Measurements from ENCODE around the gene FAN1. TPM values are rescaled to one million over a fixed set of nuclear protein-coding genes. Genes with fewer than 3 reads are reported as not detected.

Gene FAN1
- total RNA-seq, 1 donor from 2014 or later = 17.5 TPM

DNA sequence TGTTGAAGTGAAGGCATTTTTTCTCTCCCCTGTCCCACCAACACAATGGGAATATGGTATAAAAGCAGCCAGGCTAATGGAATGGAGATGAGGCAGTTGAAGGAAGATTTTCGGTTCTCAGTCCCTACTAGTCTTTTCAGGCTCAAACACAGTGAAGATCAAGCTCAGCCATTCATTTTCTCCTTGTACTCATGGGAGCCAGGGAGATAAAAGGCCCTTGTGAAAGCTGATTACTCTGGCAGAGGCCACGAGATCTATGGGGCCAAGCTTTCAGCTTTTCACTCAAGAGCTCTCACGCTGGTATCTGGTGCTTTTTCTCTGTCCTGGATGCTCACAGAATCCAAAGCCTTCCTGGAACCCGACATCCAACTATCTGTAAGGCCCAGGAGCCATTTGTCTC is 14.5 kb upstream of the FAN1 start:
- no peak for DNase-seq (ENCODE audit: low spot score)
- peaks cover under 1% of the 10 kb centered on the region for H3K4me1 Mint-ChIP-seq (ENCODE audit: unreplicated experiment)

DNA sequence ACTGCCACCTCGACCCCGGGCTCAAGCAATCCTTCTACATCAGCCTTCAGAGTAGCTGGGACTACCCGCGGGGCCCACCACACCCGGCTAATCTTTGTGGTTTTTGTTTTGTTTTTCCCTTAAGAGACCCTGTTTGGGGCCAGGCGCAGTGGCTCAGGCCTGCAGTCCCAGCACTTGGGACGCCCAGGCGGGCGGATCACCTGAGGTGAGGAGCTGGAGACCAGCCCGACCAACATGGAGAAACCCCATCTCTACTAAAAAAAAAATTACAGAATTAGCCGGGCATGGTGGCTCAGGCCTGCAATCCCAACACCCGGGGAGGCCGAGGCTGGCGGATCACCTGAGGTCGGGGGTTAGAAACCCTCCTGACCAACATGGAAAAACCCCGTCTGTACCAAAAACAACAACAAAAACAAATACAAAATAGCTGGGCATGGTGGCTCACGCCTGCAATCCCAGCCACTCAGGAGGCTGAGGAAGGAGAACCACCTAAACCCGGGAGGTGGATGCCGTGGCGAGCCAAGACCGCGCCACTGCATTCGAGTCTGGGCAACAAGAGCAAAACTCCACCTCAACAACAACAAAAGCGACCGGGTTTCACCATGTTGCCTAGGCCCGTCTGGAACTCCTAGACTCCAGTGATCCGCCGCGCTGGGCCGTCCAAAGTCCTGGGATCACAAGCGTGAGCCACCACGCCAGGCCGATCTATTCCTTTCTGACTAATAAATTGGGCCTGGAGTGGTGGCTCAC is 8.1 kb upstream of the FAN1 start:
- no peak overlapping the region for H3K27ac Mint-ChIP-seq (ENCODE audit: unreplicated experiment)
- H3K4me3 Mint-ChIP-seq (ENCODE audit: unreplicated experiment) = no peak overlapping the region
- H3K36me3 Mint-ChIP-seq (ENCODE audit: low read depth, unreplicated experiment) = no peaks in the 10 kb centered on the region
- TF ChIP-seq, protein P1, sequence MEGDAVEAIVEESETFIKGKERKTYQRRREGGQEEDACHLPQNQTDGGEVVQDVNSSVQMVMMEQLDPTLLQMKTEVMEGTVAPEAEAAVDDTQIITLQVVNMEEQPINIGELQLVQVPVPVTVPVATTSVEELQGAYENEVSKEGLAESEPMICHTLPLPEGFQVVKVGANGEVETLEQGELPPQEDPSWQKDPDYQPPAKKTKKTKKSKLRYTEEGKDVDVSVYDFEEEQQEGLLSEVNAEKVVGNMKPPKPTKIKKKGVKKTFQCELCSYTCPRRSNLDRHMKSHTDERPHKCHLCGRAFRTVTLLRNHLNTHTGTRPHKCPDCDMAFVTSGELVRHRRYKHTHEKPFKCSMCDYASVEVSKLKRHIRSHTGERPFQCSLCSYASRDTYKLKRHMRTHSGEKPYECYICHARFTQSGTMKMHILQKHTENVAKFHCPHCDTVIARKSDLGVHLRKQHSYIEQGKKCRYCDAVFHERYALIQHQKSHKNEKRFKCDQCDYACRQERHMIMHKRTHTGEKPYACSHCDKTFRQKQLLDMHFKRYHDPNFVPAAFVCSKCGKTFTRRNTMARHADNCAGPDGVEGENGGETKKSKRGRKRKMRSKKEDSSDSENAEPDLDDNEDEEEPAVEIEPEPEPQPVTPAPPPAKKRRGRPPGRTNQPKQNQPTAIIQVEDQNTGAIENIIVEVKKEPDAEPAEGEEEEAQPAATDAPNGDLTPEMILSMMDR (IDR thresholded peaks at IDR 0.05; ENCODE audit: unreplicated experiment) = no peak
- no peak for DNase-seq (ENCODE audit: low spot score)
- H3K4me1 Mint-ChIP-seq (ENCODE audit: unreplicated experiment) = peaks cover 3% of the 10 kb centered on the region
- H3K9me3 Mint-ChIP-seq (ENCODE audit: unreplicated experiment) = no peaks in the 10 kb centered on the region
- no peaks in the 10 kb centered on the region for H3K27me3 Mint-ChIP-seq (ENCODE audit: unreplicated experiment)

More for the DNA sequence above, 14.5 kb upstream of the FAN1 start:
- Mint-ChIP-seq H3K9me3 (ENCODE audit: unreplicated experiment) (no peaks in the 10 kb centered on the region), H3K27me3 (ENCODE audit: unreplicated experiment) (no peaks in the 10 kb centered on the region), H3K36me3 (ENCODE audit: low read depth, unreplicated experiment) (no peaks in the 10 kb centered on the region), H3K27ac (ENCODE audit: unreplicated experiment) (no peak overlapping the region), H3K4me3 (ENCODE audit: unreplicated experiment) (no peak overlapping the region)
- TF ChIP-seq, protein P1 (IDR thresholded peaks at IDR 0.05; ENCODE audit: unreplicated experiment) = no peak

DNA sequence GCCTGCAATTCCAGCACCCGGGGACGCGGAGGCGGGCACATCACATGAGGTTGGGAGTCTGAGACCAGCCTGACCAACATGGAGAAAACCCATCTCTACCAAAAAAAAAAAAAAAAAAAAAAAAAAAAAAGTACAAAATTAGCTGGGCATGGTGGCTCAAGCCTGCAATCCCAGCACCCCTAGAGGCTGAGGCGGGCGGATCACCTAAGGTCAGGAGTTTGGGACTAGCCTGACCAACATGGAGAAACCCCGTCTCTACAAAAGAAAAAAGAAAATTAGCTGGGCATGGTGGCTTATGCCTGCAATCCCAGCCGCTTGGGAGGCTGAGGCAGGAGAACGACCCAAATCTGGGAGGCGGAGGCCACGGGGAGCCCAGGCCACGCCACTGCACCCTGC is 7.5 kb upstream of the FAN1 start:
- no peak overlapping the region for H3K27ac Mint-ChIP-seq (ENCODE audit: unreplicated experiment)
- peaks cover 3% of the 10 kb centered on the region for H3K4me1 Mint-ChIP-seq (ENCODE audit: unreplicated experiment)
- H3K4me3 Mint-ChIP-seq (ENCODE audit: unreplicated experiment) = no peak overlapping the region
- H3K9me3 Mint-ChIP-seq (ENCODE audit: unreplicated experiment) = no peaks in the 10 kb centered on the region
- H3K36me3 Mint-ChIP-seq (ENCODE audit: low read depth, unreplicated experiment) = no peaks in the 10 kb centered on the region
- TF ChIP-seq, protein P1 (IDR thresholded peaks at IDR 0.05; ENCODE audit: unreplicated experiment) = no peak
- DNase-seq (ENCODE audit: low spot score) = no peak
- H3K27me3 Mint-ChIP-seq (ENCODE audit: unreplicated experiment) = no peaks in the 10 kb centered on the region

DNA sequence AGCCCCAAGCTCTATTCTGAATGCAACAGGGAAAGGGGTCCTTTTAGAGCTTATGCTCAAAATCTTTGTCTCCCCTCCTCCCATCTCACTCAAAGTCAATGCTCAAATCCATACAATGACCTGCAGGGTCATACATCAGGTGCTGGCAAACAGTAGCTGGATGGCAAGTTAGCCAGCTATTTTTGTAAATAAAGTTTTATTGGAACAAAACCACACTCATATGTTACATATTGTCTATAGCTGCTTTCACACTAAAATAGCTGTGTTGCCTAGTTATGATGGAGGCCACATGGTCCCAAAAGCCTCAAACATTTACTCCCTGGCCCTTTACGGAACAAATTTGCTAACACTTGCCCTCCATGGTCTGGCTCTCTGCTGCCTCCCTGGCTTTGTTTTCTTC is 1.8 kb upstream of the FAN1 start:
- Mint-ChIP-seq H3K4me3 (ENCODE audit: unreplicated experiment) (no peak overlapping the region), H3K27me3 (ENCODE audit: unreplicated experiment) (no peaks in the 10 kb centered on the region), H3K9me3 (ENCODE audit: unreplicated experiment) (no peaks in the 10 kb centered on the region), H3K4me1 (ENCODE audit: unreplicated experiment) (peaks cover 6% of the 10 kb centered on the region), H3K27ac (ENCODE audit: unreplicated experiment) (no peak overlapping the region), H3K36me3 (ENCODE audit: low read depth, unreplicated experiment) (no peaks in the 10 kb centered on the region)
- no peak for DNase-seq (ENCODE audit: low spot score)
- TF ChIP-seq, protein P1 (IDR thresholded peaks at IDR 0.05; ENCODE audit: unreplicated experiment) = no peak

DNA sequence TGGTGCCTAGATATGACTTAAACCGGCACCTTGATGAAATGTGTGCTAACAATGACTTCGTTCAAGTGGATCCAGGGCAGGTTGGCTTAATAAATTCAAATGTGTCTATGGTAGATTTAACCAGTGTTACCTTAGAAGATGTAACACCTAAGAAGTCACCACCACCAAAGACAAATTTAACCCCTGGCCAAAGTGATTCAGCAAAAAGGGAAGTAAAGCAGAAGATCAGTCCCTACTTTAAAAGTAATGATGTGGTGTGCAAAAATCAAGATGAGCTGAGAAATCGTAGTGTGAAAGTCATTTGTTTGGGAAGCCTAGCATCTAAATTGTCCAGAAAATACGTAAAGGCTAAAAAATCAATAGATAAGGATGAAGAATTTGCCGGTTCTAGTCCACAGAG is 1.1 kb downstream of the FAN1 start:
- H3K27me3 Mint-ChIP-seq (ENCODE audit: unreplicated experiment) = peaks cover 2% of the 10 kb centered on the region
- H3K27ac Mint-ChIP-seq (ENCODE audit: unreplicated experiment) = no peak overlapping the region
- H3K9me3 Mint-ChIP-seq (ENCODE audit: unreplicated experiment) = no peaks in the 10 kb centered on the region
- H3K36me3 Mint-ChIP-seq (ENCODE audit: low read depth, unreplicated experiment) = peaks cover 11% of the 10 kb centered on the region
- H3K4me3 Mint-ChIP-seq (ENCODE audit: unreplicated experiment) = peak overlapping the region; percentile 0
- no peak for DNase-seq (ENCODE audit: low spot score)
- TF ChIP-seq, protein P1 (IDR thresholded peaks at IDR 0.05; ENCODE audit: unreplicated experiment) = no peak
- peaks cover 6% of the 10 kb centered on the region for H3K4me1 Mint-ChIP-seq (ENCODE audit: unreplicated experiment)
